Activated CD8-positive, alpha-beta memory T cell treated with anti-CD3 and anti-CD28 coated beads for 36 hours (primary cell): ENCODE results near the gene SSH2. TPM values are rescaled to one million over a fixed set of nuclear protein-coding genes. Genes with fewer than 3 reads are reported as not detected.

ENCODE experiments used
- CTCF ChIA-PET: fragments of 350-600 bp; sonication (Branson Sonifier 250); formaldehyde crosslinking; loops from one replicate; lab custom pipeline; 2021; ENCODE audit warnings: antibody characterized with exemption; lab: Charles Lee
- POLR2A ChIA-PET: fragments of 350-600 bp; sonication (Branson Sonifier 250); formaldehyde crosslinking; loops from one replicate; lab custom pipeline; 2021; ENCODE audit warnings: antibody characterized with exemption; lab: Charles Lee
- total RNA-seq, 2 experiments: library from RNA; stranded (reverse); gene quantifications; one replicate each; pipeline ENCODE4 v1.2.3, GENCODE V29; 2021

The SSH2 gene
- total RNA-seq, 2 experiments from 2014 or later: 26.5 to 27.3 TPM

DNA sequence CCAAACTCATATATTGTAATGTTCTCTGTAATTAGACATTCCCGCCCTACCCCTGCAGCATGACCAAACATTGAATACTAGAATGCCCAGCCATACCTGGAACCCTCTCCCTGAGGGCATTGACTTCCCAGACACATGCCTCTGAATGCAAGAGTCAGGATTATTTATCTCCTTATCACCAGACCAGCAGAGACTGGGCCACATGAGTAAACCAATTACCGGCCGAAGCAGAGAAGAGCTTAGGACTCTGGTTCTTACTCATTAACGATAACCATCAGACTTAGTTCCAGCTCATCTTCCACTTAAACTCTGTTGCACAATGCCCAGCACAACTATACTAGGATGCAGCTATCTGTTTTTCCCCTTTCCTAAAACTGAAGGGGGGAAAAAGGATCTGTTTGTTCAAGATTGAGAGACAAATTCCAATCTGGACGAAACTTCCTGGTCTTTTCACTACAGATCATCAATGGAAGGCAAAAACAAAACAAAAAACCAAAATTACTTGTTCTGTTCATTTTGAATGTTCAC, 219.1 kb downstream of the SSH2 start:
- ChIA-PET CTCF (no interaction called here), POLR2A (no interaction called here)

GRCh38 chr17:29710520-29710884, 219.5 kb downstream of the SSH2 start:
- ChIA-PET POLR2A (interaction anchor here (0.6 to 0.9 kb wide), 2 partner anchors 12 to 40 kb away, joined by 3 to 6 read pairs; no protein-coding TSS in a partner anchor), CTCF (no interaction called here)

DNA sequence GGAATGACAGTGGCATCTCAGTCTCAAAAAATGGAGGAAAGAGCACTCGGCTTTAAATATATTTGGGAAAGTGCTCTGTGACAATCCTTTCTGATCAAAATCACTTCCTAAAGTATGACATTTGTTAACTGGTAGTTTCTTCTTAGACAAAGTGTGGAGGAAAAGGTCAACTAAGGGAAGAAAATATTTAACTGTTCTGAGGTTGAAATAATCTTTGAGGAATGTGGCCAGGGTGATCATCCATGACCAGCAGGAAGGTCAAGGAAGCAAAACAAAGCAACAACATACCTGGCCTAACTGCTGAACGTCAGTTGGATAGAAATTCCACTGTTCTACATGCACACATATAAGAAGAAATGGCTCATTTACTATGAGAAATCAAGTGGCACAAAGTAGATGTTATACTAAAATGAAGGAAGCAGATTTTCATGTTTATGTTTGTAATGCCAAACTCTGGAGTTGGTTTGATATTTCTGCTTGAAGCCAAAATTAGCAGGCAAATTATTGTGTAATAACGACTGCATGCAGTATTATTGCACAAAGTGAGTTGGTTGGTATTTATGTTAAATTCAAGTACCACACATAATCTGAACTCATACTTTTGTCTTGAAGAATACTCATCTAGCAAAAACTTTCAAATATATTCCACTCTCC, 220.0 kb downstream of the SSH2 start:
- CTCF ChIA-PET: no interaction called here

GRCh38 chr17:29707212-29707571, 222.8 kb downstream of the SSH2 start:
- ChIA-PET POLR2A (interaction anchor here (0.7 to 4.0 kb wide), 2 partner anchors 23 to 53 kb away, joined by 3 to 20 read pairs; no protein-coding TSS in a partner anchor), CTCF (interaction anchor here (0.7 to 1.2 kb wide), 2 partner anchors 33 to 54 kb away, joined by 3 read pairs; no protein-coding TSS in a partner anchor)

More for the DNA sequence above, 220.0 kb downstream of the SSH2 start:
- POLR2A ChIA-PET: interaction anchor here (0.6 to 0.9 kb wide), 2 partner anchors 12 to 41 kb away, joined by 3 to 6 read pairs; no protein-coding TSS in a partner anchor

- CTCF ChIA-PET: interaction anchor here (0.9 to 2.3 kb wide), 7 partner anchors 14 to 114 kb away, joined by 3 to 7 read pairs (median 4); no protein-coding TSS in a partner anchor
- POLR2A ChIA-PET: interaction anchor here (0.8 to 4.0 kb wide), 2 partner anchors 15 to 54 kb away, joined by 3 to 20 read pairs; no protein-coding TSS in a partner anchor
These were observed 224.0 kb downstream of the SSH2 start for GRCh38 chr17:29706045-29706431.

- ChIA-PET POLR2A (interaction anchor here (0.5 to 4.0 kb wide), 4 partner anchors 14 to 55 kb away, joined by 3 to 20 read pairs (median 8); no protein-coding TSS in a partner anchor), CTCF (interaction anchor here (0.6 to 2.3 kb wide), 7 partner anchors 13 to 114 kb away, joined by 3 to 7 read pairs (median 4); no protein-coding TSS in a partner anchor)
These were observed 224.6 kb downstream of the SSH2 start for GRCh38 chr17:29705386-29705785.

DNA sequence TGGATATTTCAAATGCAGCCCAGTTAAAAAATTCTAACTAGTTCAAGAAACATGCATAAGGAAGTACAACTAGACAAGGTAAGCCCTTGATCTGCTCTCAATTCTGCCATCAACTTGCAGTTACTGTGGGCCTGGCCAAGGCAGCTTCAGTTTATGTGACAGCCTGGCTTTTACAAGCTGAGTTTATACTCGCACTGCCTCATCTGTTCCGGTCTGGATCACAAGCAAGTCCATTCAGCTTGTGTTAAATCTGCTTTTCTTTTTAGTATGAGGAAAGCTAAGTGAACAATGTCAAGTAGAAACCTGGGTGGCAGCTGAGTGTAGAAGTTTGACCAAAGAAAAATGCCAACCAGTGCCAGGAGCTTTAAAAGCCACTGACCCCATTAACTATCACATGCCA, 230.7 kb downstream of the SSH2 start:
- ChIA-PET CTCF (interaction anchor here (1.2 to 1.4 kb wide), 3 partner anchors 9 to 520 kb away, joined by 3 to 6 read pairs (median 4); partner anchors contain the start of gene MYO18A), POLR2A (interaction anchor here (1.5 to 1.7 kb wide), 2 partner anchors 62 to 84 kb away, joined by 3 to 4 read pairs; no protein-coding TSS in a partner anchor)

- POLR2A ChIA-PET: interaction anchor here (1.5 to 1.7 kb wide), 2 partner anchors 63 to 83 kb away, joined by 3 to 4 read pairs; no protein-coding TSS in a partner anchor
- CTCF ChIA-PET: interaction anchor here (0.7 to 1.4 kb wide), 5 partner anchors 9 to 519 kb away, joined by 3 to 6 read pairs (median 4); partner anchors contain the start of gene MYO18A
These were observed 231.2 kb downstream of the SSH2 start for GRCh38 chr17:29698837-29699236.

DNA sequence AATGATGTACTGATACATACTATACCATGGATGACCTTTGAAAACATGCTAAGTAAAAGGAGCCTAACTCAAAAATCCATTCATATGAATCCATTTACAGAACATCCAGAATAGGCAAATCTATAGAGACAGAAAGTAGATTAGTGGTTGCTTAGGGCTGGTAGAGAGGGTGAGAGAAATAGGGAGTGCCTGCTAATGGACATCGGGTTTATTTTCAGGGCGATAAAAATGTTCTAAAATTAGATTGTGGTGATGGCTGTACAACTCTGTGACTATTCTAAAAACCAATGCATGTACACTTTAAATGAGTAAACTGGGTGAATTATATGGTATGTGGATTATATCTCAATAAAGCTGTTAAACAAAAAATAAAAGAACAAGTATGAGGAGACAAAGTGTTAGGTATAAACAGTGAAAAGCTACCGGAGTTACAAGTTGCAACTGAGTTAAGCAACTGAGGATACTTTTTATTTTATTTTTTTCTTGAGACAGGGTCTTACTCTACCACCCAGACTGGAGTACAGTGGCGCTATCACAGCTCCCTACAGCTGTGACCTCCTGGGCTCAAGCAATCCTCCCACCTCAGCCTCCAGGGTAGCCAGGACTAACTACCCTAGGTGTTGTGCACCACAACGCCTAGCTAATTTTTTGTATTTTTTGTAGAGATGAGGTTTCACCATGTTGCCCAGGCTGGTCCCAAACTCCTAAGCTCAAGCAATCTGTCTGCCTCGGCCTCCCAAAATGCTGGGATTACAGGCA, 231.8 kb downstream of the SSH2 start:
- POLR2A ChIA-PET: interaction anchor here (1.5 to 1.7 kb wide), 2 partner anchors 63 to 83 kb away, joined by 3 to 4 read pairs; no protein-coding TSS in a partner anchor
- CTCF ChIA-PET: interaction anchor here (0.7 to 1.4 kb wide), 4 partner anchors 8 to 81 kb away, joined by 3 to 6 read pairs (median 4); no protein-coding TSS in a partner anchor

- CTCF ChIA-PET: no interaction called here
- POLR2A ChIA-PET: no interaction called here
These were observed 232.7 kb downstream of the SSH2 start for GRCh38 chr17:29697371-29697770.

DNA sequence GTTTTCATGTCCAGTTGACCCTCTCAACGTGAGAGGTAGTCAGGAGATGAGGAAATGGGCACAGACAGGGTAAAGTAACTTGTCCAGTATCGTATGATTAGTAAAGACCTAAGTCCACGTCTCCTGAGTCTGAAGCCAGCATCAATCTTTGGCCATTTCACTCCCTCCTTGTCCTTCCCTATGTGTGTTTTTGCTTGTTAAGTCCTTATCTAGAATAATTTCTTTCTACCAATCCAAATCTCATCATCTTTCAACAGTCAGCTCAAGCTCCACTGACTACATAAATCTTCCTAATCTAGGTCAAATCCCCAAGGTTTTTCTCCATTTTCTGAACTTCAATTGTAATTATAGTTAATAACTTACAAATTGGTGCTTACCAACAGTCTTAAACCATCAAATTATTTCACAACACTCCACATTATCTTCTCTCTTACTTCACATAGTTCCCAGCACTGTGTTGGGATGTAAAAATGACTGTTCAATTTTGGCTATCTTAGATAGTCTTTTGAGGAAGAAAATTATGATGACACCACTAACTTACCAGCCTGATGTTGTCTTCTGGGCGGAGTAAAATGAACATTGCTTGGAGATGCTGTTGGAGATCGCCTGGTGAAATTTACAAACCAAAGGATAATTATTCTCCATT, 235.0 kb downstream of the SSH2 start:
- CTCF ChIA-PET: no interaction called here
- POLR2A ChIA-PET: no interaction called here

GRCh38 chr17:29693751-29694150, 236.3 kb downstream of the SSH2 start:
- ChIA-PET CTCF (interaction anchor here (1.2 kb wide), 1 partner anchor 11 kb away, joined by 3 read pairs; no protein-coding TSS in a partner anchor), POLR2A (no interaction called here)

DNA sequence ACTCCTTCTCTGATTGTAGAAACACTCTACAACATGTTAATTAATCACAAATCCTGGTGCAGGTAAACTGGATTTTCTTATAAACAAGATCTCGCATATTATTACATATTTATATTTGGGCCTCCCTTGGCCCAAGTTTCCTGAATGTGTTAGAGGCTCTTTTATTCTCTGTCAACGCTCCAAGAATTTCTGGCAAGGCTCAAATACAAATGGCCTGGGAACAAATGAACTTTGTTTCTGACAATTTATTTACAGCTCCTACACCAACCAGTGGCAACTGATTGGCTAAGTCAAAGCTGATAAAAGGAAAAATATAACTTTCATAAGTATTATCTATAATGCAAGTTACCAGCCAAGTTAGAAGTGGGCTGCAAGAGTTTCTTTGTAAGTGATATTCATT, 242.4 kb downstream of the SSH2 start:
- POLR2A ChIA-PET: no interaction called here
- CTCF ChIA-PET: interaction anchor here (1.0 to 1.3 kb wide), 2 partner anchors 48 to 70 kb away, joined by 3 read pairs; no protein-coding TSS in a partner anchor

- ChIA-PET CTCF (interaction anchor here (1.3 kb wide), 1 partner anchor 70 kb away, joined by 3 read pairs; no protein-coding TSS in a partner anchor), POLR2A (no interaction called here)
These were observed 242.9 kb downstream of the SSH2 start for GRCh38 chr17:29686993-29687590.

DNA sequence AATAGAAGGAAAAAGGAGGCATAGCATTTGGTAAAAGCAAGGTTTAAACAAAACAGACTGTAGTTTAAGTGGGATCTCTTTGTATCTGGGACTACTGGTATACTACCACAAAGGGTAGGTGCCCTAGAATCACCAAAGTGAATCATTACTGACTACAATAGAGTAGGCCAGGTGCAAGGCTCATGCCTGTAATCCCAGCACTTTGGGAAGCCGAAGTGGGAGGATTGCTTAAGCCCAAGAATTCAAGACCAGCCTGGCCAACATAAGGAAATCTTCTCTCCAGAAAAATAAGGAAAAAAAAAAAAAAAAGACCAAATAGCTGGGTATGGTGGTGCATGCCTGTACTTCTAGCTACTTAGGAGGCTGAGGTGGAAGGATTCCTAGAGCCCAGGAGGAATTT, 246.5 kb downstream of the SSH2 start:
- CTCF ChIA-PET: no interaction called here
- POLR2A ChIA-PET: no interaction called here

DNA sequence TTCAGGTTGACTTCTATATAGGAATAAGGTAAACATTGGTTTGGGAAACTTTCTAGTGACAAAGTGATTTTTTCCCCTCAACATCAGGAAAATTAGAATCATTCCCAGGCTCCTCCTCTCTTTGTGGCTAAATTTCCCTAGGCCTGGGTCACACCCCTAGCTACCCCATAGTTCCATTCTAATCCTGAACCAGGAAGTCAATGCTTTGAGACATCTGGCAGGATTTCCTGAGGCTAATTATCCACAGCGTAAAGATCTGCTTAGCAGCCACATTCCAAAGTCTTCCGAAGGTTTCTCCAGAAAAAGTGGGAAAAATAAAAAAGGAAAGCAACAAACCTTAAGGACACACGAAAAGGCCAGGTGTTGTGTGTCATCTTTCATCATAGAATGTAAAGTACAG, 247.0 kb downstream of the SSH2 start:
- CTCF ChIA-PET: interaction anchor here (0.9 kb wide), 1 partner anchor 10 kb away, joined by 3 read pairs; no protein-coding TSS in a partner anchor
- POLR2A ChIA-PET: no interaction called here

- ChIA-PET POLR2A (no interaction called here), CTCF (interaction anchor here (0.6 to 0.7 kb wide), 2 partner anchors 12 to 54 kb away, joined by 3 read pairs; no protein-coding TSS in a partner anchor)
These were observed 248.0 kb downstream of the SSH2 start for GRCh38 chr17:29682054-29682453.

DNA sequence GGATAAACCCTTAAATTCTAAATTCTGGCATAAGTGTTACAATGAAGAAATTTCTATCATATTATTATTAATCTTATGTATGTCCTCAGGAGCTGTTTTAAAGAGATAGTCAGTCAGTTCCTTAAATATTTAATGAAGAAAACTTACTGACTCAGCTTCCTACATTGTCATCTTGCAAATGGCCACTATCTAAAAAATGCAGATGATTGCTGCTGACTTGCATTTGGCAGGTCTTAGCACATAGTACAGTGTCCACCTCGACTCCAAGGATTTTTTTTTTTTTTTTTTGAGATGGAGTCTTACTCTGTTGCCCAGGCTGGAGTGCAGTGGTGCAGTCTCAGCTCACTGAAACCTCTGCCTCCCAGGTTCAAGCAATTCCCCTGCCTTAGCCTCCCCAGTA, 252.2 kb downstream of the SSH2 start:
- POLR2A ChIA-PET: interaction anchor here (0.7 kb wide), 1 partner anchor 61 kb away, joined by 3 read pairs; no protein-coding TSS in a partner anchor
- CTCF ChIA-PET: no interaction called here
